ENCODE measurements around the gene CACNA2D3.

The CACNA2D3 gene

GRCh38 chr3:54830658-54831057, 708.3 kb downstream of the CACNA2D3 start:
- no peaks in the 10 kb centered on the region for H3K27me3 ChIP-seq (ENCODE audit: control insufficient read depth, insufficient read depth, low read length)
- H3K4me3 ChIP-seq (ENCODE audit: low read depth, low read length), result no peak overlapping the region
- no peaks in the 10 kb centered on the region for H3K9me3 ChIP-seq (ENCODE audit: control insufficient read depth, low read length)
- no peak overlapping the region for H3K4me2 ChIP-seq (ENCODE audit: low read length)
- H2AFZ ChIP-seq, result no peak overlapping the region
- no peaks in the 10 kb centered on the region for H3K36me3 ChIP-seq (ENCODE audit: control insufficient read depth, insufficient read depth, low read length)
- H3K79me2 ChIP-seq, result no peaks in the 10 kb centered on the region
- H3K4me1 ChIP-seq, result no peaks in the 10 kb centered on the region
- no peak overlapping the region for H3K27ac ChIP-seq
- no peak overlapping the region for H3K9ac ChIP-seq
- peak; percentile 16 for TF ChIP-seq CTCF (IDR thresholded peaks at IDR 0.05)

DNA sequence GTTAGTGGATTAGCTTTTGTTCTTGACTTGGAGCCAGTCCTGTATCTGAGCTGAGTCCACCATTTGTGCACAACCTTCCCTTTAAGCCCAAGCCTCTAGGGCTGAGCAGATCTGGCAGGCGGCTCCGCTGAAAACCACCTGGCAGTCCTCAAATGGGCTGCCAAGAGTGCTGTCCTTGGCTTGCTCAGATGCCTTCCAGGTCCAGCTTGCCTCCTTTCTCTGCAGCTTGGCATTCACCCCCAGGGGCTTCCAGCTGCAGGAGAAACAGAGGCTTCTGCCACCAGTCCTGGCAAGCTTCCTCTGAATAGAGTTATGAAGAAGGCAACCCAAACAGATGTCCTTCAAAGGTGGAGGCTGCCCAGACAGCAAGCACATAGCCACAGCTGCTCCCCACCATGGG, 708.8 kb downstream of the CACNA2D3 start:
- Histone ChIP-seq H3K36me3 (ENCODE audit: control insufficient read depth, insufficient read depth, low read length) (no peaks in the 10 kb centered on the region), H3K79me2 (no peaks in the 10 kb centered on the region), H3K27ac (no peak overlapping the region), H3K4me1 (no peaks in the 10 kb centered on the region), H3K9ac (no peak overlapping the region), H2AFZ (no peak overlapping the region), H3K4me3 (ENCODE audit: low read depth, low read length) (no peak overlapping the region), H3K27me3 (ENCODE audit: control insufficient read depth, insufficient read depth, low read length) (no peaks in the 10 kb centered on the region), H3K4me2 (ENCODE audit: low read length) (no peak overlapping the region), H3K9me3 (ENCODE audit: control insufficient read depth, low read length) (no peaks in the 10 kb centered on the region)
- no peak for TF ChIP-seq CTCF (IDR thresholded peaks at IDR 0.05)

GRCh38 chr3:54832876-54833275, 710.5 kb downstream of the CACNA2D3 start:
- Histone ChIP-seq H3K36me3 (ENCODE audit: control insufficient read depth, insufficient read depth, low read length) (no peaks in the 10 kb centered on the region), H3K27me3 (ENCODE audit: control insufficient read depth, insufficient read depth, low read length) (no peaks in the 10 kb centered on the region), H3K79me2 (no peaks in the 10 kb centered on the region), H3K4me2 (ENCODE audit: low read length) (no peak overlapping the region), H3K4me3 (ENCODE audit: low read depth, low read length) (no peak overlapping the region), H3K9ac (no peak overlapping the region), H3K4me1 (no peaks in the 10 kb centered on the region), H3K9me3 (ENCODE audit: control insufficient read depth, low read length) (no peaks in the 10 kb centered on the region), H2AFZ (no peak overlapping the region), H3K27ac (no peak overlapping the region)
- TF ChIP-seq CTCF (IDR thresholded peaks at IDR 0.05), result no peak

GRCh38 chr3:54835701-54836100, 713.3 kb downstream of the CACNA2D3 start:
- Histone ChIP-seq H2AFZ (no peak overlapping the region), H3K4me2 (ENCODE audit: low read length) (no peak overlapping the region), H3K27me3 (ENCODE audit: control insufficient read depth, insufficient read depth, low read length) (no peaks in the 10 kb centered on the region), H3K79me2 (no peaks in the 10 kb centered on the region), H3K9ac (no peak overlapping the region), H3K4me1 (no peaks in the 10 kb centered on the region), H3K4me3 (ENCODE audit: low read depth, low read length) (no peak overlapping the region), H3K27ac (no peak overlapping the region), H3K9me3 (ENCODE audit: control insufficient read depth, low read length) (no peaks in the 10 kb centered on the region), H3K36me3 (ENCODE audit: control insufficient read depth, insufficient read depth, low read length) (no peaks in the 10 kb centered on the region)
- TF ChIP-seq CTCF (IDR thresholded peaks at IDR 0.05), result no peak

- Histone ChIP-seq H3K27me3 (ENCODE audit: control insufficient read depth, insufficient read depth, low read length) (no peaks in the 10 kb centered on the region), H2AFZ (no peak overlapping the region), H3K4me1 (no peaks in the 10 kb centered on the region), H3K27ac (no peak overlapping the region), H3K4me2 (ENCODE audit: low read length) (no peak overlapping the region), H3K4me3 (ENCODE audit: low read depth, low read length) (no peak overlapping the region), H3K36me3 (ENCODE audit: control insufficient read depth, insufficient read depth, low read length) (no peaks in the 10 kb centered on the region), H3K9me3 (ENCODE audit: control insufficient read depth, low read length) (no peaks in the 10 kb centered on the region), H3K79me2 (no peaks in the 10 kb centered on the region), H3K9ac (no peak overlapping the region)
- TF ChIP-seq CTCF (IDR thresholded peaks at IDR 0.05), result no peak
Observed at GRCh38 chr3:54836871-54837270, 714.5 kb downstream of the CACNA2D3 start.

All from parathyroid adenoma (tissue), 2 donors.